Activated CD8-positive, alpha-beta memory T cell treated with anti-CD3 and anti-CD28 coated beads, Interleukin-2, amount 50 U/mL, for 48 hours (primary cell): ENCODE measurements around the gene TOMM40L.
"Not testable (repeated sequence)": the region's sequence is repeated elsewhere in the genome, so short reads cannot be mapped to it uniquely, and the experiment has no call there.

Source experiments
- DNase-seq: peaks from one replicate; pipeline ENCODE4 v3.0.0-alpha.2; 2020

The TOMM40L gene

GRCh38 chr1:161222175-161223019 is 3.5 kb upstream of the TOMM40L start:
- DNase-seq: no peak

GRCh38 chr1:161223805-161224694 is 1.8 kb upstream of the TOMM40L start:
- no peak for DNase-seq

- not testable (repeated sequence) for DNase-seq
These were observed 1.2 kb upstream of the TOMM40L start for GRCh38 chr1:161224695-161225087.

- DNase-seq: no peak
These were observed 704 bp upstream of the TOMM40L start for GRCh38 chr1:161225178-161225533.

- no peak for DNase-seq
These were observed 456 bp downstream of the TOMM40L start for GRCh38 chr1:161226320-161226711.

- DNase-seq: no peak
These were observed 899 bp downstream of the TOMM40L start for GRCh38 chr1:161226759-161227158.

- DNase-seq: peak; percentile 98
These were observed 1.5 kb downstream of the TOMM40L start for GRCh38 chr1:161227196-161227871.

- DNase-seq: no peak
These were observed 2.2 kb downstream of the TOMM40L start for GRCh38 chr1:161228032-161228431.

- no peak for DNase-seq
These were observed 4.0 kb downstream of the TOMM40L start for GRCh38 chr1:161229896-161230295.

GRCh38 chr1:161230762-161231161 is 4.9 kb downstream of the TOMM40L start:
- DNase-seq: no peak

- no peak for DNase-seq
These were observed 7.2 kb downstream of the TOMM40L start for GRCh38 chr1:161233102-161233501.

- no peak for DNase-seq
These were observed 10.3 kb downstream of the TOMM40L start for GRCh38 chr1:161235957-161236775.

GRCh38 chr1:161238039-161238473 is 12.2 kb downstream of the TOMM40L start, which contains the start of gene NR1I3:
TSS of gene NR1I3 (minus strand) at chr1:161238203. CDS start at chr1:161236565, 1,638 bp downstream.
- no peak for DNase-seq

- no peak for DNase-seq
These were observed 15.8 kb downstream of the TOMM40L start for GRCh38 chr1:161241682-161242081.

GRCh38 chr1:161242313-161242712 is 16.5 kb downstream of the TOMM40L start:
- DNase-seq: no peak

- no peak for DNase-seq
These were observed 19.0 kb downstream of the TOMM40L start for GRCh38 chr1:161244888-161245287.

GRCh38 chr1:161250100-161250499 is 24.2 kb downstream of the TOMM40L start:
- not testable (repeated sequence) for DNase-seq

GRCh38 chr1:161250829-161251228 is 25.0 kb downstream of the TOMM40L start:
- DNase-seq: no peak

GRCh38 chr1:161251579-161251978 is 25.7 kb downstream of the TOMM40L start:
- DNase-seq: no peak

- DNase-seq: not testable (repeated sequence)
These were observed 29.4 kb downstream of the TOMM40L start for GRCh38 chr1:161255302-161255701.

- DNase-seq: not testable (repeated sequence)
These were observed 30.2 kb downstream of the TOMM40L start for GRCh38 chr1:161255955-161256520.

- not testable (repeated sequence) for DNase-seq
These were observed 31.2 kb downstream of the TOMM40L start for GRCh38 chr1:161257109-161257508.
